HepG2 (cell line): ENCODE measurements around the gene LIPH. TPM values are rescaled to one million over a fixed set of nuclear protein-coding genes. Genes with fewer than 3 reads are reported as not detected.

ENCODE experiments used
- AGO2 ChIP-seq: fragments of 200-400 bp; formaldehyde crosslinking; optimal IDR thresholded peaks from 2 replicates; pipeline ENCODE3; 2017; ENCODE audit warnings: mild to moderate bottlenecking, low read depth, low read length, moderate library complexity
- HDAC2 ChIP-seq: sonication (generic); formaldehyde crosslinking; IDR thresholded peaks from 2 replicates; pipeline ENCODE4 v1.4.0; 2020; ENCODE audit warnings: missing genetic modification reagents
- MYNN ChIP-seq: sonication (generic); formaldehyde crosslinking; IDR thresholded peaks from 2 replicates; pipeline ENCODE4 v1.4.0; 2020; ENCODE audit warnings: mild to moderate bottlenecking, low read depth, missing genetic modification reagents
- PATZ1 ChIP-seq: sonication (generic); formaldehyde crosslinking; IDR thresholded peaks from 2 replicates; pipeline ENCODE4 v1.4.0; 2020; ENCODE audit warnings: missing genetic modification reagents
- PHF21A ChIP-seq: sonication (generic); formaldehyde crosslinking; IDR thresholded peaks from 2 replicates; pipeline ENCODE4 v1.5.0; 2020; ENCODE audit warnings: mild to moderate bottlenecking, missing genetic modification reagents
- POLR2A ChIP-seq, 2 experiments: IDR thresholded peaks; 2 replicates each; pipeline ENCODE4 v1.6.1; 2011; ENCODE audit warnings: low read depth in 2 of 2, low read length in 2 of 2, mild to moderate bottlenecking in 1 of 2, moderate library complexity in 1 of 2; ENCODE audit not compliant: insufficient read depth in 1 of 2
- POLR2AphosphoS5 ChIP-seq: IDR thresholded peaks from 2 replicates; pipeline ENCODE4 v1.6.1; 2012; ENCODE audit warnings: low read depth, low read length
- PREB ChIP-seq: sonication (generic); formaldehyde crosslinking; IDR thresholded peaks from 2 replicates; pipeline ENCODE4 v1.4.0; 2020; ENCODE audit warnings: missing genetic modification reagents
- SMC3 ChIP-seq: IDR thresholded peaks from 2 replicates; pipeline ENCODE4 v1.6.1; 2011; ENCODE audit warnings: low read length, improper control_type of control experiment
- THAP9 ChIP-seq: sonication (generic); formaldehyde crosslinking; IDR thresholded peaks from 2 replicates; pipeline ENCODE4; 2020; ENCODE audit warnings: missing genetic modification reagents, mild to moderate bottlenecking, borderline replicate concordance
- USF2 ChIP-seq, 2 experiments: sonication (generic) in 1 of 2; formaldehyde crosslinking in 1 of 2; IDR thresholded peaks; 2 replicates each; pipeline versions ENCODE4 v1.5.1 to v1.6.1; 2011 to 2020; ENCODE audit warnings: borderline replicate concordance in 1 of 2, low read depth in 1 of 2, low read length in 1 of 2, mild to moderate bottlenecking in 1 of 2, missing genetic modification reagents in 1 of 2, moderate library complexity in 1 of 2
- YEATS2 ChIP-seq: sonication (generic); formaldehyde crosslinking; IDR thresholded peaks from 2 replicates; pipeline ENCODE4 v1.4.0; 2020; ENCODE audit warnings: missing genetic modification reagents, borderline replicate concordance
- ZNF280B ChIP-seq: sonication (generic); formaldehyde crosslinking; IDR thresholded peaks from 2 replicates; pipeline ENCODE4 v1.5.0; 2020; ENCODE audit warnings: missing genetic modification reagents, mild to moderate bottlenecking, borderline replicate concordance
- ZNF614 ChIP-seq: IDR thresholded peaks from 2 replicates; pipeline ENCODE4 v1.6.1; 2018; ENCODE audit warnings: missing biosample characterization, missing genetic modification reagents, inconsistent platforms, borderline replicate concordance
- ZNF761 ChIP-seq: sonication (generic); formaldehyde crosslinking; conservative IDR thresholded peaks from 2 replicates; pipeline ENCODE4 v1.4.0; 2020; ENCODE audit warnings: mild to moderate bottlenecking, missing genetic modification reagents
- ZNF766 ChIP-seq: sonication (generic); formaldehyde crosslinking; IDR thresholded peaks from 2 replicates; pipeline ENCODE4 v1.5.0; 2020; ENCODE audit warnings: missing genetic modification reagents, borderline replicate concordance
- ZNF788 ChIP-seq: sonication (generic); formaldehyde crosslinking; IDR thresholded peaks from 2 replicates; pipeline ENCODE4 v1.5.0; 2020; ENCODE audit warnings: mild to moderate bottlenecking, missing genetic modification reagents, borderline replicate concordance
- ZNF879 ChIP-seq: sonication (generic); formaldehyde crosslinking; IDR thresholded peaks from 2 replicates; pipeline ENCODE4 v1.8.1; 2023; ENCODE audit warnings: missing genetic modification reagents
- polyA plus RNA-seq, 8 experiments: library from polyadenylated mRNA; depleted of rRNA in 3 of 8; stranded (reverse) in 7 of 8; unstranded in 1 of 8; fragments of >200 nt; fragmentation: Illumina TruSeq in 4 of 8; extraction: Trizol in 4 of 8; gene quantifications; 2 replicates each; pipeline versions ENCODE4 v1.2.1 to v1.2.3, GENCODE V29; 2011 to 2016; ENCODE audit warnings: low read depth in 4 of 8, missing spikeins in 1 of 8, mixed read lengths in 1 of 8; ENCODE audit not compliant: insufficient read depth in 1 of 8
- total RNA-seq, 5 experiments: library from RNA; depleted of rRNA; stranded (reverse); fragments of >200 nt; fragmentation: Illumina TruSeq; extraction: Trizol; gene quantifications; 2 replicates each; pipeline ENCODE4 v1.2.3, GENCODE V29; 2016; ENCODE audit warnings: low read depth in 1 of 5

The LIPH gene
- total and polyA plus RNA-seq, 2 of the 13 experiments (the other 11 are each of a cell fraction or from before 2014, with no cell fraction given): 0.09 to 0.34 TPM

- TF ChIP-seq ZNF614 (CRISPR knock-in tag) (0 out of 2 replicates have a peak, but pooled peaks have one; percentile 38), USF2 (IDR thresholded peaks at IDR 0.05; ENCODE audit: low read depth, low read length) (no peak), USF2 (CRISPR knock-in tag; IDR thresholded peaks at IDR 0.05; ENCODE audit: borderline replicate concordance) (peak; percentile 36; the same call in 1 of the 2 replicates), AGO2 (peak; percentile 52), ZNF280B (CRISPR knock-in tag) (peak; percentile 18; the same call in 1 of the 2 replicates), ZNF879 (CRISPR knock-in tag) (no peak), MYNN (CRISPR knock-in tag) (no peak), PATZ1 (CRISPR knock-in tag) (peak; percentile 84), HDAC2 (CRISPR knock-in tag) (0 out of 2 replicates have a peak, but pooled peaks have one; percentile 8), ZNF788 (CRISPR knock-in tag) (0 out of 2 replicates have a peak, but pooled peaks have one; percentile 36), ZNF766 (CRISPR knock-in tag) (0 out of 2 replicates have a peak, but pooled peaks have one; percentile 46), THAP9 (CRISPR knock-in tag) (peak; percentile 60; the same call in 1 of the 2 replicates), PHF21A (CRISPR knock-in tag) (peak; percentile 100), YEATS2 (peak; percentile 56; the same call in 1 of the 2 replicates), PREB (CRISPR knock-in tag) (0 out of 2 replicates have a peak, but pooled peaks have one; percentile 73), ZNF761 (CRISPR knock-in tag) (no peak), POLR2AphosphoS5 (peak; percentile 67), POLR2A (IDR thresholded peaks at IDR 0.05; ENCODE audit: insufficient read depth in 1 of 2, low read depth in 2 of 2, low read length in 2 of 2) (peak; percentile 78 to 92), SMC3 (no peak)
These were observed 33.7 kb upstream of the LIPH start, which contains the start of gene SENP2 (continued) for GRCh38 chr3:185585859-185586685.
